HG03342 (cell line): Measurements from ENCODE around the gene GRIP2.

ENCODE experiments used
- ATAC-seq: cut with Tn5 transposase; IDR thresholded peaks from one replicate; pipeline ENCODE4 v1.9.1; 2021; ENCODE audit warnings: mild to moderate bottlenecking, moderate library complexity; ENCODE audit not compliant: unreplicated experiment

The GRIP2 gene

DNA sequence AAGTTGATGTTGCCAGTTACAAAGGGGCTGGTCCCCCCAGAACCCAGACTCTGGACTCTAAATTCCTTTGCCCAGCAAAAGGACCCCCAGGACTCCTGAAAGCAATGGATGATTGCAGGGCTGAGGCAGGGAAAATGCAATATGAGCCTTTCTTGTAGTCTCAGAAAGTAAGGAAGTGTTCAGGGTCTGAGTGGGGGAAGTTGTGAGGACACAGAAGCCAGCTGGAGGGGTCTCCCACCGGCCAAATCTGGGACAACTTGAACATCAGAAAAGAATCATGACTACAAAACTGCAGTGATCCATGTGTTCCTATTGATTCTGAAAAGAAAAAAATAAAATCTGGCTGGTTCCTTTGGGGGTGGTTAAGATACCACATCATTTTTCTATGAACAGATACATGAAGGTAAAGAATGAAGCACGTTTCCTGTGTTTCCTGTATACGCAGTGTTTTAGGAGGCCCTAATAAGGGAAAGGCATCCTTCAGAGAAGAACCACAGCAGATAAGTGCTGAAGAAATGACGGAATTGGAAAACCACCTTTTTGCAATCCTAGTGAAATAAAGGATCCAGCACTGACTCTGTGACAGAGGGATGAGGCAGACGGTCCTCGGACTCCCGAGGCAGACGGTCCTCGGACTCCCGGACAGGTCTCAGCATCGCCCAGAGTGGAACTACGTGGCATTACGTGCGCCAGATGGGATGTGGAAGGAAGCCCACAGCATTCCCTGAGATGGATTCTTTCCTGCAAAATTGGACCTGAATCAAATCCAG lies 22.2 kb upstream of the GRIP2 start:
- no peak for ATAC-seq

GRCh38 chr3:14561051-14561960 lies 21.2 kb upstream of the GRIP2 start:
- ATAC-seq = no peak

DNA sequence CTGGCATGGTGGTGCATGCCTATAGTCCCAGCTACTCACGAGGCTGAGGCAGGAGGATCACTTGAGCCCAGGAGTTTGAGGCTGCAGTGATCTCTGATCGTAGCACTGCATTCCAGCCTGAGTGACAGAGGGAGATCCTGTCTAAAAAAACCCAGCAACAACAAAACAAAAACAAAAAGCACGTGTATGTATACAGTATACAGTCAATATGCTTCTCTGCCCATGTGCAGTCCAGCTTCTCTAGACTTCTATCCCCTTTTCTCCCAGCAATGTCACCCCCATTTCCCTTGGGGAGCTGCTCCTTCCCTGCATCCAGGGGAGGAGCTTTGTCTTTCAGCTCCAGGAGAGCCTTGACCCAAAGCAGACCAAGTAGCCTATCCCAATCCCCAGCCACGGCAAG lies 20.0 kb upstream of the GRIP2 start:
- no peak for ATAC-seq

DNA sequence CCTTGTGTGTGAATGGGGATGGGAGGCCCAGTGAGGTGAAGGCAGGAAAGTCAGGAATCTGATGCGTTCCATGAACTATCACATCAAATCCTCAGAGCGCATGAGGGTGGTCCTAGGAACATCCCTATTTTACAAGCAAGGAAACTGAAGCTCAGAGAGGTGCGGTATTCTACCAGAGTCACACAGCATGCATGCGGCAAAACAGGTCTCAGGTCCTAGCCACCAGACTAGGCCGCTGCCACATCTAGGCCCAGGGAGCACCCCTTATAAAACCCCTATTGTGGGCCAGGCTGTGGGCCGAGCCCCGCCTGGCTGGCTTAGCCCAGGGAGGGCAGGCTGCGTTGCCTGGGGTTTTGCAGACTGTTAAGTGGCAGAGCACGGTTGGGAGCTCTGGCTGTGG lies 17.9 kb upstream of the GRIP2 start:
- ATAC-seq = no peak

- ATAC-seq = no peak
Observed at GRCh38 chr3:14555835-14556234, 15.7 kb upstream of the GRIP2 start.

GRCh38 chr3:14554715-14555114 lies 14.6 kb upstream of the GRIP2 start:
- no peak for ATAC-seq

- no peak for ATAC-seq
Observed at GRCh38 chr3:14553871-14554270, 13.7 kb upstream of the GRIP2 start.

GRCh38 chr3:14552717-14553116 lies 12.6 kb upstream of the GRIP2 start:
- ATAC-seq = no peak

DNA sequence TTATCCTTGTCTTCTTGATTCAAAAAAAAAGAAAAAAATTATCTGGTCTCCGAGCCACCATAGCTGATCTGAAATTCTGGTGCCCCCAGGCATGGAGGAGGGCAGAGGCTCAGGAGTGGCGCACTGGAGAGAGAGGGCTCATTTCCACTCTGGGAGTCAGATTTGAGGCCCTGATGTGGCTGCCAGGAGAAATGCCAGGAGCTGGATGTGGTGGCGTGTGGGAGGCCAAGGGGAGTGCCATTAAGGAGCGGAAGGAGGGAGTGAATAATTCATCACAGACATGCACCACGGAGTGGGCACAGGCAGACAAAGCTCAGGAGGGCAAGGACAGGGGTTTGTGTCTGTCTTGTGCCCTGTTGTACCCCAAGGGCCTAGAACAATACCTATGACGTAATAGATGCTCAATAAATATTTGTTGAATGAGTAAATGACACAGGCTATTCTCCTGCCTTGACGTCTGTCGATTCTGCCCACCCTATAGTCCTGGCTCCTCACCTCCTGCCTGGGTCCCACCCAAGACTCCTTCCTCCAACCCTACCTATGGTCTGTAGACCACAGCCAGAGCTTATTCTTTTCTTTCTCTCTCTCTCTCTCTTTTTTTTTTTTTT lies 12.0 kb upstream of the GRIP2 start:
- no peak for ATAC-seq

GRCh38 chr3:14550651-14551611 lies 10.8 kb upstream of the GRIP2 start:
- ATAC-seq = no peak

GRCh38 chr3:14550181-14550580 lies 10.0 kb upstream of the GRIP2 start:
- no peak for ATAC-seq

DNA sequence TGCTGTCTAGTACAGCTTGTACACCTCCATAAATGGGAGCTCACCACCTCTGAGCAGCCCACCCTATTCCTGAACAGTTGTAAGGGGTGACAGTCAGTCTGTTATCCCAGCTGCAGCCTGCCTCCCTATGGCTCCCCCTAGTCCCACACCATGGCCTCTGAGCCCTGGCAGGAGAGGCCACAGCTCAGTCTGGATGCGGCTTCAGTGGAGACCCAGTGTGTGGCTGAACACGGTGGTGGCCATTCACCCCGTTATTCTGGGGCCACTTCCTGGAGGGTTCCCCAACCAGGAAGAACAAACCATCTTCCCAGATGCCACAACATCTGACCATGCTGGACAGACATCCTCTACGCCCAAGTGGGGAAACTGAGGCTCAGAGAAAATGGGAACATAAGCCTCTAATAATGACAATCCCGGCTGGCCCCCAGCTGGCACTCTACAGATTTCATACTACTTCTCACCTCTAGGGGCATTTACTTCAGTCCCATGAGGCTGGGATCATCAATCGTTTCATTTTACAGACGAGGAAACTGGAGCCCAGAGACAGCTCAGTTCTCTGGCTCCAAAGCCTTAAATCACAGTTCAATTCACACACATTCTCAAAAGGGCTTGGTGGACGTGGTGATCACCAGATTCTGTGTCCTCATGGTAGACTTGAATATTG lies 9.2 kb upstream of the GRIP2 start:
- ATAC-seq = no peak

DNA sequence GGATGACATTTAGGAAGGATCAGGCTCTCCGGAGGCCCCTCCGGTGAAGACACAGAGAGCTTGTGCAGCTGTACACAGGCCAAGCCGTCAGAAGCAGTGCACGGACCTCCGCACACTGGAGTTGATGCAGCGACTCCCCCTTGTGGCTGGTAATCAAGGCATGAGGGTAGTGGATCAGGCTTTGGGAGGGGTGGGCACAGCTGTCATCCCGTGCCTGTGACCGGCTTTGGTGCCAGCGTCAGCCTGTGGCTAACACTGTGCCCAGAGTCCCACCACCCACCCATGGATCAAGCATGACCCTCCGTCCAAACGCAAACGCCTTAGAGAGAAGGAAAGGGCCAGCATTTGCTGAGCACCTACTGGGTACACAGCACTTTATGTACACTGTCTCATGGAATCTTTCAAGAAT lies 8.2 kb upstream of the GRIP2 start:
- no peak for ATAC-seq

DNA sequence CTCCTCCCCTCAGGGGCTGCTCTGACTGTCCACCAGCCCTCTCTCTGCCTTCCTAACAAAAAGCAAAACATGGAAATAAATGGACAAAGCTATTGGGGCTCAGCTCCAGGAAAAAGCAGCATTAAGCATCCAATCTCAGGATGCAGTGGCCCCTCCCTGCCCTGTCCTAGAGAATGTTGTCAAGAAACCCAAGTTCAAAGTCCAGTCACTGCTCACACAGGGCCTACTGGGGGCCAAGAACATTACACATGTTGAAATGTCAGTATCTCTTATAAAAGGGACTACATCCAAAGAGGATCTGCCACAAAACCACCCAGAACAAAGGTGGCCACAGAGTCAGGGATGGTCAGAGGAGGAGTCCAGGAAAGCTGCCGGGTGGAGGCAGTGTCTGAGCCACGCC lies 7.6 kb upstream of the GRIP2 start:
- no peak for ATAC-seq

GRCh38 chr3:14546041-14546440 lies 5.9 kb upstream of the GRIP2 start:
- no peak for ATAC-seq

GRCh38 chr3:14545251-14545635 lies 5.1 kb upstream of the GRIP2 start:
- no peak for ATAC-seq

DNA sequence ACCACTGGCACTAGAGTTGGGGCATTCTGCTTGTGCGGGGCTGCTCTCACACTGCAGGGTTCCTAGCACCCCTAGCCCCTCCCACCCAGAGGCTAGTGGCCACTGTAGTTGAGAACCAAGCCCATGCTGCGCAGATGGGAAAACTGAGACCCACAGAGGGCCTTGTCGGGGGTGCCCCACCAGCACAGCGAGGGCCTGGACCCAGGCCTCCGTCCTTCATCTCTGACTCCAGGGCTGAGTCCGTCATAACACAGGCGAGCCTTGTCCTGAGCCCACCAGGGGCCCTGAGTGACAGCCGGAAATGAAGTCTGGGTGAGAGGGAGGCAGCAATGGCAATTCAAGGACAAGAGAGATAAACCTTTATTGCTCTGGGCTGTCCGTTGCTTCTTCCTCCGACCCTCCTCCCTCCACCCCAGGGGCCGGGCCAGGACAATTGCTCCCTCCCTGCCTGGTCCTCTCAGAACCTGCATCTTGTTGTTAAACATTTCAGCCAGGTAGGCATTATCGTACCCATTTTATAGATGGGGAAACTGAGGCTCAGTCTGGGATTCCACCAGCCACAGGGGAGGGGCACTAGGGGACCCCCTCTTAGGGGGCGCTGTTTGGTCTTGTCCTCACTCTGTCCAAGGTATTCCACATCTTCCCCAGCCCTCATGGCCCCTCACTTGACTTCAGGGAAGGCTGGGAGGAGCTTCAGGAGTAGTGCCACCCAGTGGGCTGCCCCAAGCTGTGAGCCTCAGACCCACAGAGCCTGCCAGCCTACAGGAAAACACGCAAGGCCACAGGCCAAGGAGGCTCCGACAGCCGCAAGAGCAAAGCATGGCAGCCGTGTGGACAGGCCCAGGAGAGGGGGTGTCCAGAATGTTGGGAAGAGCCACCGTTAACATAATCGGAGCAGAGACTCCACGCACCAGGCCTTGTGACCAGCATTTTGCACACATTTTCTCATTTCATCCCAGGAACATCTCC lies 4.4 kb upstream of the GRIP2 start:
- no peak for ATAC-seq

- ATAC-seq = no peak
Observed at GRCh38 chr3:14543446-14543845, 3.3 kb upstream of the GRIP2 start.

GRCh38 chr3:14542656-14543055 lies 2.5 kb upstream of the GRIP2 start:
- no peak for ATAC-seq
